Astrocyte (in vitro differentiated cells and primary cell): Measurements from ENCODE around the gene ZNF48. TPM values are rescaled to one million over a fixed set of nuclear protein-coding genes. Genes with fewer than 3 reads are reported as not detected.
A peak's percentile ranks its signal among the peaks of the same experiment; 100 is the strongest.

ENCODE experiments used
- DNase-seq: peaks from one replicate; pipeline ENCODE4 v3.0.0-alpha.2; 2010; ENCODE audit warnings: low read depth
- FAIRE-seq: peaks from 2 replicates; lab custom pipeline; 2011; peaks lifted over from hg19 to GRCh38; lab: Jason Lieb, UNC
- H2AFZ ChIP-seq: 2 replicates; pipeline ENCODE4 v1.6.0; 2012; ENCODE audit warnings: low read depth, low read length, inconsistent platforms
- H3K27ac ChIP-seq: 2 replicates; pipeline ENCODE4 v1.5.1; 2011; ENCODE audit warnings: low read depth, low read length, inconsistent platforms
- H3K27me3 ChIP-seq: 2 replicates; pipeline ENCODE4 v1.6.0; 2011; ENCODE audit warnings: low read length, inconsistent platforms; ENCODE audit not compliant: insufficient read depth
- H3K36me3 ChIP-seq: 2 replicates; pipeline ENCODE4 v1.5.1; 2011; ENCODE audit warnings: low read length, inconsistent platforms; ENCODE audit not compliant: insufficient read depth
- H3K4me1 ChIP-seq: 2 replicates; pipeline ENCODE4 v1.5.1; 2011; ENCODE audit warnings: low read length, inconsistent platforms; ENCODE audit not compliant: insufficient read depth
- H3K4me2 ChIP-seq: 2 replicates; pipeline ENCODE4 v1.6.0; 2012; ENCODE audit warnings: low read length, inconsistent platforms
- H3K4me3 ChIP-seq: 2 replicates; pipeline ENCODE4 v1.5.1; 2011; ENCODE audit warnings: low read depth, mild to moderate bottlenecking, low read length, inconsistent platforms; ENCODE audit not compliant: insufficient read depth
- H3K79me2 ChIP-seq: 2 replicates; pipeline ENCODE4 v1.6.0; 2012; ENCODE audit warnings: mild to moderate bottlenecking, low read length, inconsistent platforms; ENCODE audit not compliant: insufficient read depth
- H3K9ac ChIP-seq: 2 replicates; pipeline ENCODE4 v1.6.0; 2012; ENCODE audit warnings: mild to moderate bottlenecking, low read length, inconsistent platforms
- H3K9me3 ChIP-seq: 2 replicates; pipeline ENCODE4 v1.5.1; 2012; ENCODE audit warnings: low read depth, mild to moderate bottlenecking, low read length, inconsistent platforms; ENCODE audit not compliant: insufficient read depth
- H4K20me1 ChIP-seq: 2 replicates; pipeline ENCODE4 v1.6.0; 2012; ENCODE audit warnings: low read length, inconsistent platforms; ENCODE audit not compliant: insufficient read depth
- H3K27ac Mint-ChIP-seq: one replicate; pipeline ENCODE4 v1.8.0; 2021; ENCODE audit warnings: mild to moderate bottlenecking, mixed read lengths; ENCODE audit not compliant: unreplicated experiment
- H3K27me3 Mint-ChIP-seq: one replicate; pipeline ENCODE4 v1.8.0; 2021; ENCODE audit warnings: low read depth, mixed read lengths; ENCODE audit not compliant: unreplicated experiment
- H3K36me3 Mint-ChIP-seq: one replicate; pipeline ENCODE4 v1.8.0; 2021; ENCODE audit warnings: low read depth, mixed read lengths; ENCODE audit not compliant: unreplicated experiment
- H3K4me1 Mint-ChIP-seq: one replicate; pipeline ENCODE4 v1.8.0; 2021; ENCODE audit warnings: low read depth, mixed read lengths; ENCODE audit not compliant: unreplicated experiment
- H3K4me3 Mint-ChIP-seq: one replicate; pipeline ENCODE4 v1.8.0; 2021; ENCODE audit warnings: mild to moderate bottlenecking, moderate library complexity, mixed read lengths; ENCODE audit not compliant: unreplicated experiment
- H3K9me3 Mint-ChIP-seq: one replicate; pipeline ENCODE4 v1.8.0; 2021; ENCODE audit warnings: mild to moderate bottlenecking, mixed read lengths; ENCODE audit not compliant: unreplicated experiment
- CTCF ChIP-seq: IDR thresholded peaks from 2 replicates; pipeline ENCODE4 v1.5.1; 2011; ENCODE audit warnings: low read depth, mild to moderate bottlenecking, inconsistent platforms, low read length, moderate library complexity; ENCODE audit not compliant: insufficient read depth
- EZH2 ChIP-seq: IDR thresholded peaks from 2 replicates; pipeline ENCODE4 v1.6.1; 2012; ENCODE audit warnings: mild to moderate bottlenecking, low read length, inconsistent platforms; ENCODE audit not compliant: insufficient read depth
- total RNA-seq: library from RNA; stranded (reverse); gene quantifications from 2 replicates; pipeline ENCODE4 v1.2.1, GENCODE V29; 2021

The ZNF48 gene
- total RNA-seq, 1 donor from 2014 or later, result 19.5 TPM

- Histone ChIP-seq H3K9me3 (no peaks in the 10 kb centered on the region), H2AFZ (no peak overlapping the region), H3K4me3 (no peak overlapping the region), H3K4me1 (peaks cover 15% of the 10 kb centered on the region), H3K4me2 (no peak overlapping the region), H4K20me1 (no peaks in the 10 kb centered on the region), H3K9ac (no peak overlapping the region), H3K27me3 (no peaks in the 10 kb centered on the region), H3K79me2 (peaks cover 22% of the 10 kb centered on the region), H3K27ac (no peak overlapping the region), H3K36me3 (peaks cover 5% of the 10 kb centered on the region)
- FAIRE-seq (no peak), DNase-seq (no peak)
- no peaks in the 10 kb centered on the region for H3K27me3 Mint-ChIP-seq
- H3K4me3 Mint-ChIP-seq, result peak overlapping the region; percentile 73
- H3K36me3 Mint-ChIP-seq, result peaks cover 10% of the 10 kb centered on the region
- TF ChIP-seq CTCF (no peak), EZH2 (no peak)
- H3K4me1 Mint-ChIP-seq, result peaks cover 13% of the 10 kb centered on the region
- H3K9me3 Mint-ChIP-seq, result no peaks in the 10 kb centered on the region
- no peak overlapping the region for H3K27ac Mint-ChIP-seq
These were observed 6.7 kb downstream of the ZNF48 start for GRCh38 chr16:30401768-30402425.

- peak overlapping the region; percentile 84 for H3K27ac ChIP-seq
- TF ChIP-seq EZH2, result no peak
- peak overlapping the region; percentile 83 for H3K4me3 Mint-ChIP-seq
These were observed 11.5 kb downstream of the ZNF48 start for GRCh38 chr16:30406795-30407101.

GRCh38 chr16:30407102-30407803 is 12.0 kb downstream of the ZNF48 start, which contains the start of gene ZNF771:
ZNF771 (plus strand) TSS chr16:30407606; CDS start chr16:30408054, 448 bp downstream.
- Mint-ChIP-seq H3K9me3 (no peaks in the 10 kb centered on the region), H3K27me3 (no peaks in the 10 kb centered on the region), H3K36me3 (peaks cover 2% of the 10 kb centered on the region), H3K27ac (peak within 1 kb of the TSS; percentile 43), H3K4me1 (peaks cover 13% of the 10 kb centered on the region), H3K4me3 (peak within 1 kb of the TSS; percentile 85)
- FAIRE-seq (no peak), DNase-seq (peak; percentile 72)
- Histone ChIP-seq H3K9ac (peak within 1 kb of the TSS; percentile 90), H3K9me3 (no peaks in the 10 kb centered on the region), H3K4me2 (peak within 1 kb of the TSS; percentile 96), H3K4me1 (peaks cover 21% of the 10 kb centered on the region), H3K4me3 (peak within 1 kb of the TSS; percentile 69), H3K27ac (peak within 1 kb of the TSS; percentile 84), H3K27me3 (no peaks in the 10 kb centered on the region), H3K79me2 (peaks cover 34% of the 10 kb centered on the region), H4K20me1 (peaks cover 32% of the 10 kb centered on the region), H3K36me3 (peaks cover 14% of the 10 kb centered on the region), H2AFZ (peak within 1 kb of the TSS; percentile 95)
- no peak for TF ChIP-seq EZH2
- no peak for TF ChIP-seq CTCF

More at GRCh38 chr16:30406795-30407101, 11.5 kb downstream of the ZNF48 start:
- peaks cover 27% of the 10 kb centered on the region for H4K20me1 ChIP-seq
- Mint-ChIP-seq H3K9me3 (no peaks in the 10 kb centered on the region), H3K27me3 (no peaks in the 10 kb centered on the region), H3K27ac (peak overlapping the region; percentile 15), H3K4me1 (peaks cover 11% of the 10 kb centered on the region), H3K36me3 (no peaks in the 10 kb centered on the region)
- H3K36me3 ChIP-seq, result peaks cover 8% of the 10 kb centered on the region
- peak overlapping the region; percentile 69 for H3K4me3 ChIP-seq
- peak overlapping the region; percentile 95 for H2AFZ ChIP-seq
- H3K9me3 ChIP-seq, result no peaks in the 10 kb centered on the region
- peaks cover 21% of the 10 kb centered on the region for H3K4me1 ChIP-seq
- H3K79me2 ChIP-seq, result peaks cover 29% of the 10 kb centered on the region
- FAIRE-seq (no peak), DNase-seq (no peak)
- peak overlapping the region; percentile 90 for H3K9ac ChIP-seq
- H3K4me2 ChIP-seq, result peak overlapping the region; percentile 96
- no peaks in the 10 kb centered on the region for H3K27me3 ChIP-seq
